Thoracic aorta (tissue), 2 donors: ENCODE measurements around the gene STIM1. TPM values are rescaled to one million over a fixed set of nuclear protein-coding genes. Genes with fewer than 3 reads are reported as not detected.
A peak's percentile ranks its signal among the peaks of the same experiment; 100 is the strongest.

Source experiments
- ATAC-seq: fragments of 150-250 bp; one replicate; pipeline ENCODE4 v1.8.0; 2017; ENCODE audit warnings: low read depth; ENCODE audit not compliant: insufficient number of reproducible peaks, low FRiP score
- DNase-seq: peaks from one replicate; pipeline ENCODE4 v3.0.0-alpha.2; 2020; ENCODE audit warnings: low spot score
- H3K27ac ChIP-seq, 2 donors: fragments of 200-600 bp; sonication (generic); 1 replicate in 1 of 2; 2 replicates in 1 of 2; pipeline ENCODE4 v1.5.1; 2016; ENCODE audit warnings: mild to moderate bottlenecking in 2 of 2, moderate library complexity in 2 of 2
- H3K27me3 ChIP-seq: fragments of 200-600 bp; sonication (generic); replicated peaks from 2 replicates; pipeline ENCODE4 v1.6.0; 2016; ENCODE audit warnings: mild to moderate bottlenecking; ENCODE audit not compliant: insufficient read depth
- H3K36me3 ChIP-seq: fragments of 200-600 bp; sonication (generic); one replicate; pipeline ENCODE4 v1.5.1; 2016
- H3K4me1 ChIP-seq, 2 donors: fragments of 200-600 bp; sonication (generic); 1 replicate in 1 of 2; 2 replicates in 1 of 2; pipeline versions ENCODE4 v1.5.1 to v1.6.0; 2016; ENCODE audit warnings: low read depth in 2 of 2, mild to moderate bottlenecking in 1 of 2; ENCODE audit not compliant: control insufficient read depth in 1 of 2
- H3K4me3 ChIP-seq: fragments of 200-600 bp; sonication (generic); 2 replicates; pipeline ENCODE4 v1.5.1; 2016; ENCODE audit warnings: mild to moderate bottlenecking
- H3K9me3 ChIP-seq: fragments of 200-600 bp; sonication (generic); 2 replicates; pipeline ENCODE4 v1.5.1; 2016
- CTCF ChIP-seq: fragments of 200-600 bp; sonication (generic); IDR thresholded peaks from one replicate; pipeline ENCODE4 v1.5.1; 2019; ENCODE audit warnings: antibody characterized with exemption
- total RNA-seq, 2 donors: library from RNA; depleted of rRNA; stranded (reverse); fragments of >200 nt; gene quantifications; one replicate each; pipeline versions ENCODE4 v1.1.0 to v1.2.3, GENCODE V29; 2016

The STIM1 gene
- total RNA-seq, 2 donors from 2014 or later = 53.8 to 63.0 TPM

GRCh38 chr11:3845246-3845645 is 10.2 kb upstream of the STIM1 start:
- H3K4me1 ChIP-seq = no peaks in the 10 kb centered on the region
- no peaks in the 10 kb centered on the region for H3K9me3 ChIP-seq
- no peak for TF ChIP-seq CTCF
- ATAC-seq (no peak), DNase-seq (no peak)
- no peak overlapping the region for H3K4me3 ChIP-seq
- H3K27me3 ChIP-seq = no peaks in the 10 kb centered on the region
- H3K36me3 ChIP-seq = no peaks in the 10 kb centered on the region
- H3K27ac ChIP-seq = no peak overlapping the region

- Histone ChIP-seq H3K27me3 (no peaks in the 10 kb centered on the region), H3K9me3 (no peaks in the 10 kb centered on the region), H3K27ac (no peak overlapping the region), H3K4me3 (no peak overlapping the region), H3K4me1 (no peaks in the 10 kb centered on the region), H3K36me3 (no peaks in the 10 kb centered on the region)
- no peak for DNase-seq
- TF ChIP-seq CTCF = no peak
- no peak for ATAC-seq
These were observed 9.8 kb upstream of the STIM1 start for GRCh38 chr11:3845670-3846069.

- H3K9me3 ChIP-seq = no peaks in the 10 kb centered on the region
- DNase-seq = no peak
- no peak overlapping the region for H3K27ac ChIP-seq
- no peaks in the 10 kb centered on the region for H3K36me3 ChIP-seq
- peak; percentile 54 for ATAC-seq
- H3K4me3 ChIP-seq = no peak overlapping the region
- H3K27me3 ChIP-seq = no peaks in the 10 kb centered on the region
- TF ChIP-seq CTCF = peak; percentile 64
- H3K4me1 ChIP-seq = peaks cover 5% of the 10 kb centered on the region in 2 donors
These were observed 6.1 kb upstream of the STIM1 start for GRCh38 chr11:3849297-3849874.

GRCh38 chr11:3853545-3853842 is 2.0 kb upstream of the STIM1 start:
- H3K36me3 ChIP-seq = no peaks in the 10 kb centered on the region
- H3K27ac ChIP-seq = no peak overlapping the region
- no peaks in the 10 kb centered on the region for H3K27me3 ChIP-seq
- H3K9me3 ChIP-seq = no peaks in the 10 kb centered on the region
- no peak for ATAC-seq
- no peak for TF ChIP-seq CTCF
- no peak overlapping the region for H3K4me3 ChIP-seq
- peaks cover 29 to 32% of the 10 kb centered on the region in 2 donors for H3K4me1 ChIP-seq
- no peak for DNase-seq

- no peak for ATAC-seq
- TF ChIP-seq CTCF = no peak
- no peak for DNase-seq
- H3K9me3 ChIP-seq = no peaks in the 10 kb centered on the region
- H3K36me3 ChIP-seq = no peaks in the 10 kb centered on the region
- H3K4me1 ChIP-seq = peaks cover 35 to 38% of the 10 kb centered on the region in 2 donors
- peak overlapping the region; percentile 94 to 96 for H3K27ac ChIP-seq
- H3K27me3 ChIP-seq = no peaks in the 10 kb centered on the region
- H3K4me3 ChIP-seq = peak overlapping the region; percentile 99
These were observed 1.4 kb upstream of the STIM1 start for GRCh38 chr11:3853899-3854659.
